ENCODE data around the gene GHRL.

DNA sequence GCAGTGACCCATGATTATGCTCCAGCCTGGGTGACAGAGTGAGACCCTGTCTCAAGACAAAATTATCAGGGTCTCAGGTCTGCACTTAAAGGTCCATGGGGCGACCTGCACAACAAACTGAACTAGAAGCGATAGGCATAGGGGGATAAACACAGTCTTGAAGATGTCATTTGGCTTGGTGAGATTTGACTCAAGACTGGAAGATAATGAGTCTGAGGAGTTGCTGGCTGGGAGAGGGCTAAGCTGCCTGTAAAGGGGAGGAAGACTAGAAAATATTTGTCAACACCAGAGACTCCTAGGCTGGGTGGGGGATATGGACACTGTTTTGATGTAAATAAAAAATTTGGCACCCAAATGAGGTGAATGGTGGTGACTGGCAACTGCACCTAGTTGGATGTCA, 19.8 kb downstream of the GHRL start:
- TF ChIP-seq, protein P1, sequence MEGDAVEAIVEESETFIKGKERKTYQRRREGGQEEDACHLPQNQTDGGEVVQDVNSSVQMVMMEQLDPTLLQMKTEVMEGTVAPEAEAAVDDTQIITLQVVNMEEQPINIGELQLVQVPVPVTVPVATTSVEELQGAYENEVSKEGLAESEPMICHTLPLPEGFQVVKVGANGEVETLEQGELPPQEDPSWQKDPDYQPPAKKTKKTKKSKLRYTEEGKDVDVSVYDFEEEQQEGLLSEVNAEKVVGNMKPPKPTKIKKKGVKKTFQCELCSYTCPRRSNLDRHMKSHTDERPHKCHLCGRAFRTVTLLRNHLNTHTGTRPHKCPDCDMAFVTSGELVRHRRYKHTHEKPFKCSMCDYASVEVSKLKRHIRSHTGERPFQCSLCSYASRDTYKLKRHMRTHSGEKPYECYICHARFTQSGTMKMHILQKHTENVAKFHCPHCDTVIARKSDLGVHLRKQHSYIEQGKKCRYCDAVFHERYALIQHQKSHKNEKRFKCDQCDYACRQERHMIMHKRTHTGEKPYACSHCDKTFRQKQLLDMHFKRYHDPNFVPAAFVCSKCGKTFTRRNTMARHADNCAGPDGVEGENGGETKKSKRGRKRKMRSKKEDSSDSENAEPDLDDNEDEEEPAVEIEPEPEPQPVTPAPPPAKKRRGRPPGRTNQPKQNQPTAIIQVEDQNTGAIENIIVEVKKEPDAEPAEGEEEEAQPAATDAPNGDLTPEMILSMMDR (IDR thresholded peaks at IDR 0.05), result no peak
- no peak for TF ChIP-seq POLR2A (IDR thresholded peaks at IDR 0.05)

All from esophagus squamous epithelium (tissue), 4 donors.